ENCODE measurements around the gene ANKS1A. TPM values are rescaled to one million over a fixed set of nuclear protein-coding genes. Genes with fewer than 3 reads are reported as not detected.
A peak's percentile ranks its signal among the peaks of the same experiment; 100 is the strongest.

ANKS1A gene
- total RNA-seq, 2 donors from 2014 or later = 12.2 to 15.0 TPM

DNA sequence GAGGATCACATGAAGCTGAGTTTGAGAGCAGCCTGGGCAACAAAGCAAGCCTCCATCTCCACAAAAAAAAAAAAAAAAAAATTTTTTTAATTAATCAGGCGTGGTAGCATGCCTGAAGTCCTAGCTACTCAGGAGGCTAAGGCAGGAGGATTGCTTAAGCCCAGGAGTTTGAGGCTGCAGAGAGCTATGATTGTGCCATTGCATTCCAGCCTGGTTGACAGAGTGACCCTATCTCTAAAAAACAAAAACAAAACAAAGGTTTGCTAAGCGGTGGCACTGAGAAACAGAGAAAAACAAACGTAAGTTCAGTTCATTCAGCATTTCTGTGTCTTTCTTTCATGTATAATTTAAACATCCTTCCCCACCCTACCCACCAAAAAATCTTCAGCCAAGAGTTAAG is 78.4 kb downstream of the ANKS1A start:
- no peak overlapping the region for H3K27ac Mint-ChIP-seq
- H3K27me3 Mint-ChIP-seq = no peaks in the 10 kb centered on the region
- DNase-seq (ENCODE audit: low spot score) = no peak
- no peak for ATAC-seq
- peaks cover 4% of the 10 kb centered on the region for H3K36me3 Mint-ChIP-seq
- H3K4me1 Mint-ChIP-seq (ENCODE audit: low read depth in 2 of 2) = peaks cover 0 to 3% of the 10 kb centered on the region in 2 donors
- no peaks in the 10 kb centered on the region for H3K9me3 Mint-ChIP-seq
- H3K4me3 Mint-ChIP-seq = no peak overlapping the region

DNA sequence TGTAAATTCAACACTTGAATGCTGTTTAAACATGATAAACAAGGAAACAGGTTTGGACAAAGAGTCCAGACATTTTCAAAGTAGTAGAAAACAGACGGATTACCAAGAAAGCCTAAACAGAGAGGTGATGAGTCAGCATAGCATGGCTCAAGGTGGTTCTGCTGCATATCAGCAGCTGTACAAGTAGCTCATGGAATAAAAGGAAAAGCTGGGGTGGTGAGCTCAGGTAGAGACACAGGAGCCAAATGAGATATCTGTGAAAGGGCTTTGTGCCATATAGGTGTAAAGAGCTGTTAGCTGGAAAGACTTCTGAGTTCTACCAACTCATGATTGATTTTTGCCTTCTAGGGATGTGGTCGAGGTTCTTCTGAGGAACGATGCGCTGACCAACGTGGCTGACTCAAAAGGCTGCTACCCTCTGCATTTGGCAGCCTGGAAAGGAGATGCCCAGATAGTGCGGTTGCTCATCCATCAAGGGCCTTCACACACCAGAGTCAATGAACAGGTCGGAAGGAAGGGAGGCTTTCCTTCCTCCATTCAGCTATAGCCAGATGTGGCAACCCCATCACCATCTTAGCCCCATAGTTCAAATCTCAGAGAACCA is 80.7 kb downstream of the ANKS1A start:
- no peaks in the 10 kb centered on the region for H3K4me1 Mint-ChIP-seq (ENCODE audit: low read depth in 2 of 2)
- H3K4me3 Mint-ChIP-seq = no peak overlapping the region
- H3K27me3 Mint-ChIP-seq = no peaks in the 10 kb centered on the region
- DNase-seq (ENCODE audit: low spot score) (no peak), ATAC-seq (no peak)
- peaks cover 4% of the 10 kb centered on the region for H3K36me3 Mint-ChIP-seq
- H3K27ac Mint-ChIP-seq = no peak overlapping the region
- no peaks in the 10 kb centered on the region for H3K9me3 Mint-ChIP-seq

DNA sequence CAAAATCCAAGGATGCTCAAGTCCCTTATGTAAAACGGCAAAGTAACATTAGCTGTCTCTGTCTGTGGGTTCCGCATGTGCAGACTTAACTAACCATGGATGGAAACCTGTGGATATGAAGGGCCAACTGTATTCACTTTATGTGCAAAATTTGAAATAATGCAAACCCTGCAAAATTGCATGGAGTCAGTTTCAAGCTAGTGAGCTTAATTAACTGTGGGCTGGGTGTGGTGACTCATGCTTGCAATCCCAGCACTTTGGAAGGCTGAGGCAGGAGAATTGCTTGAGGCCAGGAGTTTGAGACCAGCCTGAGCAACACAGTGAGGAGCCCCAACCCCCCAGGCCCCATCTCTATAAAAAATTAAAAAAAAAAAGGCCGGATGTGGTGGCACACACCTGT is 81.4 kb downstream of the ANKS1A start:
- ATAC-seq (no peak), DNase-seq (ENCODE audit: low spot score) (no peak)
- H3K27me3 Mint-ChIP-seq = no peaks in the 10 kb centered on the region
- H3K36me3 Mint-ChIP-seq = peaks cover 4% of the 10 kb centered on the region
- no peaks in the 10 kb centered on the region for H3K9me3 Mint-ChIP-seq
- no peak overlapping the region for H3K4me3 Mint-ChIP-seq
- H3K4me1 Mint-ChIP-seq (ENCODE audit: low read depth in 2 of 2) = no peaks in the 10 kb centered on the region
- no peak overlapping the region for H3K27ac Mint-ChIP-seq

DNA sequence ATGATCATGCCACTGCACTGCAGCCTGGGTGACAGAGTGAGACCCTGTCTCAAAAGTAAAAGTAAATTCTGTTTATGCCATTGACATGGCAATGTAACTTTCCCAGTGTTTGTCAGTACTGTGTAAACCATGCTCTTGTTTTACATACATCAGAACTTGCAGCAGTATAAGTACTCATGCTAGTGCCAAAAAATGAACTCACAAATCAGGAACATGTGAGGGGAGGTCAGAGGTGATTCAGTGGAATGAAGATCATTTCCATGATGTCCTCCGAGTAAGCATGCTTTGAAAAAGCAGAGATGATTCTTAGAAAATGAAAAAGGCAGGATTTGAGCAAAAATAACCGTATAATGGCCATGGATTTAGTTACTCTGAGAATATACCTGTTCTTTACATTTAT is 81.9 kb downstream of the ANKS1A start:
- H3K27ac Mint-ChIP-seq = no peak overlapping the region
- no peaks in the 10 kb centered on the region for H3K27me3 Mint-ChIP-seq
- H3K9me3 Mint-ChIP-seq = no peaks in the 10 kb centered on the region
- no peaks in the 10 kb centered on the region for H3K4me1 Mint-ChIP-seq (ENCODE audit: low read depth in 2 of 2)
- ATAC-seq = no peak
- no peak overlapping the region for H3K4me3 Mint-ChIP-seq
- peaks cover 4% of the 10 kb centered on the region for H3K36me3 Mint-ChIP-seq
- no peak for DNase-seq (ENCODE audit: low spot score)

DNA sequence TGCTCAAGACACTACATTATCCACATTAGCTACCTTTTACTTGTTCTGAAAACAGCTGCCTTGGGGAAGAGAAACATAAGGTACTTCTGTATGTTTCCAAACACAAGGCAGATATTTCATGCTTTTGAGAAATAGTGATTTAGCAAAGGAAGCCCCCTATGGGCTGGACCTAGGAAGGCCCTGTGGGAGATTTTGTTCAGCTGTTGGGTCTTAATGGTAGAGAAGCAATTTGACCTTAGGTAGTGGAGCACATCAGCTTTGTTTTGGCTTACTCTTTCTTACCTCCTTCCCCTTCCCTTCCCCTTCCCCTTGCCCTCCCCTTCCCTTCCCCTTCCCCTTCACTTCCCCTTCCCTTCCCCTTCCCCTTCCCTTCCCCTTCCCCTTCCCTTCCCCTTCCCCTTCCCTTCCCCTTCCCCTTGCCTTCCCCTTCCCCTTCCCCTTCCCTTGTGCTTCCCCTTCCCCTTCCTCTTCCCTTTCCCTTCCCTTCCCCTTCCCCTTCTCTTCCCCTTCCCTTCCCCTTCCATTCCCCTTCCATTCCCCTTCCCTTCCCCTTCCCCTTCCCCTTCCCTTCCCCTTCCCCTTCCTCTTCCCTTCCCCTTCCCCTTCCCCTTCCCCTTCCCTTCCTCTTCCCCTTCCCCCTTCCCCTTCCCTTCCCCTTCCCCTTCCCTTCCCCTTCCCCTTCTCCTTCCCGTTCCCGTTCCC is 84.6 kb downstream of the ANKS1A start:
- no peak for ATAC-seq
- no peak overlapping the region for H3K27ac Mint-ChIP-seq
- no peak for DNase-seq (ENCODE audit: low spot score)
- peaks cover 0 to 2% of the 10 kb centered on the region in 2 donors for H3K4me1 Mint-ChIP-seq (ENCODE audit: low read depth in 2 of 2)
- no peaks in the 10 kb centered on the region for H3K9me3 Mint-ChIP-seq
- no peak overlapping the region for H3K4me3 Mint-ChIP-seq
- H3K27me3 Mint-ChIP-seq = no peaks in the 10 kb centered on the region
- H3K36me3 Mint-ChIP-seq = peaks cover 4% of the 10 kb centered on the region

DNA sequence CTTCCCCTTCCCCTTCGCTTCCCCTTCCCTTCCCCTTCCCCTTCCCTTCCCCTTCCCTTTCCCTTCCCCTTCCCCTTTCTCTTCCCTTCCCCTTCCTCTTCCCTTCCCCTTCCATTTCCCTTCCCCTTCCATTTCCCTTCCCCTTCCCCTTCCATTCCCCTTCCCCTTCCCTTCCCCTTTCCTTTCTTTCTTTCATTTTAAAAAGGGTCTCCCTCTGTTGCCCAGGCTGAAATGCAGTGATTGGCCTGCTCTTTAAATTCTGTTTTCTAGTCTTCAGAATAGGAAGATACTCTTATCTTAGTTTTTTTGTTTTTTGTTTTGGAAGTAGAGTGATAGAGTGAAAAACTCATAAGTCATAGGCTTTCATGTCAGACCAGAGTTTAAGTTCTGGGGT is 85.2 kb downstream of the ANKS1A start:
- ATAC-seq = no peak
- Mint-ChIP-seq H3K27me3 (no peaks in the 10 kb centered on the region), H3K27ac (no peak overlapping the region), H3K9me3 (no peaks in the 10 kb centered on the region), H3K4me3 (no peak overlapping the region), H3K36me3 (peaks cover 4% of the 10 kb centered on the region), H3K4me1 (ENCODE audit: low read depth in 2 of 2) (peaks cover 0 to 2% of the 10 kb centered on the region in 2 donors)
- DNase-seq (ENCODE audit: low spot score) = no peak

DNA sequence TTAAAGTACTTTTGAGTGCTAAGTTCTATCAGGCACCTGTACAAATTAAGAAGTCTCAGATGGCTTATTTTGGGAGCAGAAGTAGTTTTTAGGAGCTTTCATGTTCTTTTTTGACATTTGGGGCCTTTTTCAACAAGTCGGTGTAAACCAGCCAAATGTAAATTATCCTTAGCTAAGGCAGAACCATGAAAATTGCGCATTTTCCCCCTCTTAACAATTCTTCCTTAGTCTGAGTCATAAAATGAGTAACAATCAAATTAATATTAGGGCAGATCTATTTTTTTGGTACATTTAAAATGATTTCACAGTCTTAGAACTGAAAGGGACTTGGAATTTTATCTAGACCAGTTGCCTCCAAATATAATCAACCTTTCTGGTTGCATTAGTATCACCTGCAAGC is 87.2 kb downstream of the ANKS1A start:
- no peak for DNase-seq (ENCODE audit: low spot score)
- no peak overlapping the region for H3K27ac Mint-ChIP-seq
- H3K4me3 Mint-ChIP-seq = no peak overlapping the region
- H3K36me3 Mint-ChIP-seq = no peaks in the 10 kb centered on the region
- no peaks in the 10 kb centered on the region for H3K27me3 Mint-ChIP-seq
- ATAC-seq = no peak
- H3K4me1 Mint-ChIP-seq (ENCODE audit: low read depth in 2 of 2) = peaks cover 0 to 2% of the 10 kb centered on the region in 2 donors
- no peaks in the 10 kb centered on the region for H3K9me3 Mint-ChIP-seq

DNA sequence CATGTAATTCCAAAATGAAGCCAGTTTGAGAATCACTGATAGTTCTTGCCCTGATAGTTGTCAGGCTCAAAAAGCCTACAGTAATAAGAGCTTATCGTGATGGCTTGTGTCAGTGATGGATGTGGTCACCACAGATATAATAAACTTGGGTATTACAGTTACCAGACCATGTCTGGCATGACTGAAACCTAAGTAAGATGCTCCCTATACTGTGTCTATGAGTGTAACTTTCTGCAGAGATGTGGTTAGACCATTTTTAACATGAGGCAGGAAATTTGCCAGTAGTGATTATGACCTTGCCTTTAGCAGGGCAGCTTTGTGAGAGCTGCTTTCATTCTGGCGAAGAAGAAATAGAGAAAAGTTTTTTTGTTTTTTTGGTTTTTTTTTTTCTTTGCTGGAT is 90.2 kb downstream of the ANKS1A start:
- DNase-seq (ENCODE audit: low spot score) = no peak
- no peaks in the 10 kb centered on the region for H3K9me3 Mint-ChIP-seq
- no peaks in the 10 kb centered on the region for H3K27me3 Mint-ChIP-seq
- peaks cover 0 to 2% of the 10 kb centered on the region in 2 donors for H3K4me1 Mint-ChIP-seq (ENCODE audit: low read depth in 2 of 2)
- no peak overlapping the region for H3K4me3 Mint-ChIP-seq
- no peak overlapping the region for H3K27ac Mint-ChIP-seq
- H3K36me3 Mint-ChIP-seq = no peaks in the 10 kb centered on the region
- no peak for ATAC-seq

DNA sequence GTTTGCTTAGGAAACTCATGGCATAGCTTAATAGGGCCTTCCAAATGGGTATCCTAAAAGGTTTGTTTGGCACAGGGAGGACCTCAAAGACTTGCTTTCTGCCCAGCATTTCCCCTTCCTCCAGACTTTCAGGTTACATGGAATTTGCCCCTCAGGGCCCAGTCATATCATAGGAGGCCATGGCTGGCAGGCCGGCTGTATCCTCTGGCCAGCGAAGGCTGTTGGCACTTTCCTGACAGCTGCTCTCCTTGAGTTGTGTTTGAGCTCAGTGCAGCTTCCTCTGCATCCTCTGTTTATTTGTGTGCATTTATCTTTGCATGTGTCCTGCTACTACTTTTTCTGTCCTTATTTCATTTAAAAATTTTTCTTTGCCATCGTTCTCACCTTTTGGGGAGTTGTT is 90.9 kb downstream of the ANKS1A start:
- Mint-ChIP-seq H3K9me3 (no peaks in the 10 kb centered on the region), H3K27ac (no peak overlapping the region), H3K36me3 (no peaks in the 10 kb centered on the region), H3K27me3 (no peaks in the 10 kb centered on the region), H3K4me1 (ENCODE audit: low read depth in 2 of 2) (peaks cover 0 to 2% of the 10 kb centered on the region in 2 donors), H3K4me3 (no peak overlapping the region)
- ATAC-seq = no peak
- no peak for DNase-seq (ENCODE audit: low spot score)

DNA sequence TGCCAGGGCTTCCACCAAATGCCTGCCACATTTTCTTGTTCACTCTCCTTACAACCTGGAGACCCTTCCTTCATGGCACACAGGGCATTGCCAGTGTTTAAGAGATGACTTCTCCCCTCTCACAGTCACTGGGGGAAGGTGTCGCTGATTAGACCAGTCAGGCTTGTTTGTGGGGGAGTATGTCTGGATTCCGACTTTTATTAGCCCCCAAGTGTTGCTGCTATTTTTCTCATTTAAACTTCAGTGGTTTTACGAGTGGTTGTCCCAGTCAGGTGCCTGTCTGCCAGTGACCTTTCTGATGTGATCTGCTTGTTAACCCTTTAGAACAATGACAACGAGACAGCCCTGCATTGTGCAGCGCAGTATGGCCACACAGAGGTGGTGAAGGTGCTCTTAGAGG is 92.3 kb downstream of the ANKS1A start:
- Mint-ChIP-seq H3K27ac (no peak overlapping the region), H3K4me1 (ENCODE audit: low read depth in 2 of 2) (peaks cover 0 to 2% of the 10 kb centered on the region in 2 donors), H3K27me3 (no peaks in the 10 kb centered on the region), H3K4me3 (no peak overlapping the region), H3K36me3 (no peaks in the 10 kb centered on the region), H3K9me3 (no peaks in the 10 kb centered on the region)
- DNase-seq (ENCODE audit: low spot score) = no peak
- no peak for ATAC-seq

DNA sequence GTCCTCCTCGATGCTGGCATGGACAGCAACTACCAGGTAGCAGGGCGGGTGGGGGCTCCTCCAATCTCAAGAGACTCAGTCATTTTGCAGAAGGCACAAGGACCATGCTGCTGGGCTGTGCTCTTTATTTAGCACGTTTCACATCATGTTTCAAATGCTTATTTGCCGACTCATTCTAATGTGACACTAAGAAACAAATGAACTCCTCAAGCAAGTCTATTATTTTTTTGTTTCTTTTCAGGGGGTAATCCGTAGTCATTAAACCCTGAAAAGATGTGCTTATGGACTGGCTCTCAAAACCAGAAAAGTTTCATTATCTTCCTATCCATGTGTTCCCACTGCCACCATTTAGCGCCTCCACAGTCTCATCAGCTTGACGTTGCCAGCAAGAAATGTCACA is 92.9 kb downstream of the ANKS1A start:
- no peaks in the 10 kb centered on the region for H3K9me3 Mint-ChIP-seq
- peaks cover 0 to 4% of the 10 kb centered on the region in 2 donors for H3K4me1 Mint-ChIP-seq (ENCODE audit: low read depth in 2 of 2)
- H3K27me3 Mint-ChIP-seq = no peaks in the 10 kb centered on the region
- DNase-seq (ENCODE audit: low spot score) (no peak), ATAC-seq (no peak)
- H3K36me3 Mint-ChIP-seq = no peaks in the 10 kb centered on the region
- H3K4me3 Mint-ChIP-seq = no peak overlapping the region
- no peak overlapping the region for H3K27ac Mint-ChIP-seq

DNA sequence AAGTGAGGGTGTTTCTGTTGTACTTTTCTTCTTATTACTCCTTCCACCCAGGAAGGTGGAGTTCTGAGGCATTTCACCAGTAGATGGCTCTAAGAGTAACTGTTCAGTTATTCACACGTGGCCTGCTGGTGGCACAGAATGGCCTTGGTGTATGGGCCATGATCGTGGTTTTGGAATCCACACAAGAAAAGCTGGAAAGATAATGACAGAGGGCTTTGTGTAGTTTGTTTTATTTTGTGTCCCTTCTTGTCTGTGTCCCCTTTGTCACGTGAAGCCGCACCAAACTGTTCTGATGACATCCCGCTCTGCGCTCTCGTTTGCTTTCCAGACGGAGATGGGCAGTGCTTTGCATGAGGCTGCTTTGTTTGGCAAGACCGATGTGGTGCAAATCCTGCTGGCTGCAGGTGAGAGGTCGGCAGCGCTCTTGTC is 93.4 kb downstream of the ANKS1A start:
- peaks cover 0 to 5% of the 10 kb centered on the region in 2 donors for H3K4me1 Mint-ChIP-seq (ENCODE audit: low read depth in 2 of 2)
- H3K27ac Mint-ChIP-seq = no peak overlapping the region
- H3K27me3 Mint-ChIP-seq = no peaks in the 10 kb centered on the region
- no peak overlapping the region for H3K4me3 Mint-ChIP-seq
- ATAC-seq (no peak), DNase-seq (ENCODE audit: low spot score) (no peak)
- no peaks in the 10 kb centered on the region for H3K9me3 Mint-ChIP-seq
- H3K36me3 Mint-ChIP-seq = no peaks in the 10 kb centered on the region

DNA sequence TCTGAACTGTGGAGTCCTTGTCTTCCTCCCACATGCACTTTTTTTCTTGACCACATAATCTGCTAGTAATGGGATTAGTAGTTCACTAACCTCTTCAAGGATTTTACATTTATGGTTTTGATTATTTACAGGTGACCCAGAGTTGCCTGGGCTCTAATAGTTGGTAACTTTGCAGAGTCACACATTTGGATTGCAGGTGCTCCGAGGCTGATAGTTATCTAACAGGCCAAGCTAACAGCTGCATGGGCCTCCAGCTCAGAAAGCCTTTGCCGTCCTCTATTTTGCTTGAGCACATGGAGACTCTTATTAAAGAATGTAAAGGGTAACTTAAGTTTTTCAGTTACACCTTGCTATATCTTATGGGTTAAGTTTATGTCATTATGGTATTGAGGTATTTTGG is 95.4 kb downstream of the ANKS1A start:
- Mint-ChIP-seq H3K27me3 (no peaks in the 10 kb centered on the region), H3K9me3 (no peaks in the 10 kb centered on the region), H3K27ac (no peak overlapping the region), H3K36me3 (no peaks in the 10 kb centered on the region), H3K4me3 (no peak overlapping the region), H3K4me1 (ENCODE audit: low read depth in 2 of 2) (peaks cover 0 to 2% of the 10 kb centered on the region in 2 donors)
- ATAC-seq (no peak), DNase-seq (ENCODE audit: low spot score) (no peak)

DNA sequence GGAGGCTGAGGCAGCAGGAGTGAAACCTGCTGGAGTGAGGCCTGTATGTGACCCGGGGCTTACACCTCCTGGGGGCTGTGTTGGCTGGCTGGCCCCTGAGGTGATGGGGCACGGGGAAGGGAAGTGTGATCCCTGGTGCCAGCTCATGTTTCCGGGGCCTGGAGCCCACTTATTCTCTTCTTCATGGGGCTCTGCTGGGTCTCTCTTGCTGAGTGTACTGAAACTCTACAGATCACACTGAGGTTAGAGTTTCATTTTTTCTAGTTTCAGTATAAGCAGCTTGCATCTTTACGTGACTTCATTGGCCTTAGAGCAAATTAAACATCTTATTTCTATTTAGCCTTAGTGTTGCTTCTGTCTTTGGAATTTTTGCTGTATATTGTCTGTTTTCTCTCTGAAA is 96.2 kb downstream of the ANKS1A start:
- no peak for ATAC-seq
- H3K27ac Mint-ChIP-seq = no peak overlapping the region
- H3K9me3 Mint-ChIP-seq = no peaks in the 10 kb centered on the region
- H3K27me3 Mint-ChIP-seq = no peaks in the 10 kb centered on the region
- peaks cover 0 to 2% of the 10 kb centered on the region in 2 donors for H3K4me1 Mint-ChIP-seq (ENCODE audit: low read depth in 2 of 2)
- H3K36me3 Mint-ChIP-seq = no peaks in the 10 kb centered on the region
- DNase-seq (ENCODE audit: low spot score) = no peak
- H3K4me3 Mint-ChIP-seq = no peak overlapping the region

DNA sequence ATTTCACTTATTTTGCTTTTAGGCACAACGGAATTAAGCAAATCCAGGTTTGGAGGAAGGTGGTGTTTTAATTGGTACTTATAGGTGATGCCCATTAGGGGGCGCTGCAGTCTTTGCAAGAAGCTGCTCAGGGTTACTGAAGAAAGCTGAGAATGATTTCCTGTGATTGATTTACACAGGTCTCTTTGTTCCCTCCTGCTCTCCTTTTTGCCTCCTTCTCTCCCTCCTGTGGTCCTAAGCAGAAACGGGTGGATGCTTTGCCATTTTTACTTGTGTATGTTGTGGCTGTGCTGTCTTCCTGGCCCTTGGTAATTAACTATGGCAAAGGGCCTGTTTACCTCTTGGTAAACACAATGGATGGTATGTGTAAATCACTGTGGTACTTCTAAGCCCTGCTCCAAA is 97.8 kb downstream of the ANKS1A start:
- no peaks in the 10 kb centered on the region for H3K27me3 Mint-ChIP-seq
- no peaks in the 10 kb centered on the region for H3K9me3 Mint-ChIP-seq
- DNase-seq (ENCODE audit: low spot score) = peak; percentile 76
- H3K4me1 Mint-ChIP-seq (ENCODE audit: low read depth in 2 of 2) = peaks cover 0 to 2% of the 10 kb centered on the region in 2 donors
- no peaks in the 10 kb centered on the region for H3K36me3 Mint-ChIP-seq
- no peak overlapping the region for H3K4me3 Mint-ChIP-seq
- no peak overlapping the region for H3K27ac Mint-ChIP-seq
- peak; percentile 56 to 59 for ATAC-seq

All from natural killer cell treated with Interleukin-12 subunit alpha and Interleukin-12 subunit beta and Interleukin-15 and Interleukin-18, amount 100 ng/mL, for 72 hours (primary cell).